Right ventricle myocardium superior (tissue), 1 donor: ENCODE results near the gene C19orf38. TPM values are rescaled to one million over a fixed set of nuclear protein-coding genes. Genes with fewer than 3 reads are reported as not detected.

Experiments used
- ATAC-seq: fragments of 200-7000 bp; cut with Tn5 transposase; one replicate; pipeline ENCODE4 v1.9.1; 2020; ENCODE audit warnings: mild to moderate bottlenecking; ENCODE audit not compliant: poor library complexity
- DNase-seq: peaks from one replicate; pipeline ENCODE4 v3.0.0-alpha.2; 2020
- intact Hi-C: fragments of 100-400 bp; cut with DNase I; formaldehyde crosslinking; loops from one replicate; pipeline ENCODE4 v1.11.2; 2022
- long read RNA-seq: library from polyadenylated mRNA; unstranded; transcript quantifications from one replicate; pipeline ENCODE4 v2.0.0, GENCODE V29; 2021
- total RNA-seq: library from RNA; stranded (reverse); fragmentation: NEBNext Ultra II Directional; extraction: Animal tissue kit (Norgen Biotek cat#: 25700); gene quantifications from one replicate; pipeline ENCODE4 v1.2.1, GENCODE V29; 2021
- donor health status: DM: no; HTN: yes; CAD: no; lungs with severe emphysema.

The C19orf38 gene, protein sequence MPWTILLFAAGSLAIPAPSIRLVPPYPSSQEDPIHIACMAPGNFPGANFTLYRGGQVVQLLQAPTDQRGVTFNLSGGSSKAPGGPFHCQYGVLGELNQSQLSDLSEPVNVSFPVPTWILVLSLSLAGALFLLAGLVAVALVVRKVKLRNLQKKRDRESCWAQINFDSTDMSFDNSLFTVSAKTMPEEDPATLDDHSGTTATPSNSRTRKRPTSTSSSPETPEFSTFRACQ
- 0.59 TPM for total RNA-seq
- long read RNA-seq: 0 reads

DNA sequence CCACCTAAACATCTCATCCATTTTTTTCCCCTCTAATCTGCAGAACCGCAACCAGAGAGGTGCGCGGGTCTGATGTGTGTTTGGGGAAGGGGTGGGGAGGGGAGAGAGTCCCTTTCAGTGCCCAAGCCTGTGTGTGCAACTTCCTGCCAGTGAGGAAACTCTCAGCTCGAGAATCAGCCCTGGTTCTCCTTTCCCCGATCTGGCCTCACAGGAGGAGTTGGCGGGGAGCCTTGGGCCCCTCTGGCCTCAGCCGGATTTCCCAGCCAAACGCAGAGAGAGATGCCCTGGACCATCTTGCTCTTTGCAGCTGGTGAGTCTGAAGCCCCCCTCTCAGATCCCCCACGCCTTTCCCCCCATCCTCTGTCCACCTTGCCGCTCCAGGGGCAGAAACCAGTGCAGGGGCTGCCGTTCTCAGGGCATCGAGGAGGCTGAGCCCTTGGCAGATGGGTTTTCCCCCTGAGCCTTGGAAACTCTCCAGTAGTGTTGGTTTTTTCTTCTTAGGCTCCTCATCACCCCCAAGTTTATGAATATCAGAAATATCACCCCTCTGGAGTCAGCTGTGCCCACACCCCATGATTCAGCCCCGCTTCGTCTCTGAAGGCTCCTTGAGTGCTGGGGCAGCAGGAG lies at the start of gene C19orf38:
Gene C19orf38, plus strand, starts transcription at position 186 of the 627 bp plus-strand sequence. Its CDS starts 94 bp downstream, at position 280.
- intact Hi-C loops: no loop called here
- DNase-seq (no peak), ATAC-seq (peak; percentile 58)

DNA sequence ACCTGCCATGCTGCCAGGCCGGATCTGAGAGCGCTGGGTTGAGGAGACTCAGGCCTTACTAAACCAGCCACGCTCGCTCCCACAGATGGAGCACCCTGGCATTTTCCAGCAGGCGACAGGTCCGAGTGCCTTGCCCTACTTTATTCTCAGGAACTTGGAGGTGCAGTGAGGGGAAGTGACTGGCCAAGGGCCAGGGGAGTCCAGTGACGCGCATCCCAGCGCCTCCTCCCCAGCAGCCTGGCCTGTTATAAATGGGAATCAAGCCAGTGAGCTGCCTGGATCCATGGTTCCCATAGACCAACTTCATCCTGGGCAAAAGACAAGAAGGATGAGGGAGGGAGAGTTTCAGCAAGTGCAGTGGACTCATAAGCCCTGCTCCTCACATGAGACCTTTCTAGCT lies 47.7 kb upstream of the C19orf38 start:
- DNase-seq: peak; percentile 73
- peak; percentile 73 for ATAC-seq
- intact Hi-C loops: no loop called here

DNA sequence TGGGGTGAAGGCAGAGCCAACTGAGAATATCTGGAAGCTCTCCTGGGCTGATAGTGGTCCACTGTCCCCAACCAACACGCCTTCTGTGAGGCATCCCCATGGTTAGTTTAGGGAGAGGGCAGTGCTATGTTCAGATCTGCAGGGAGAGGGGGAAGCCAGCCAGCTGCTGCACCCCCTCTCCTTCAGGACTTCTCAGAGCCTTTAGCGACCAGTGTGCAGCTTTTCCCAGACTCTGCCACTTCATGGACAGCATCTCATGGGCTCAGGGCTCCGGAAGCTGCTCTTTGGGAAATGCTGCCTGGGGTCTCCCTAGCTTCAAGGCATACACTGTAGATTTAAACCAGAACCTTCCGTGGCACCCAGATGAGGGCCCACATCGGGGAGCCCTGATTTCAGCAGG lies 45.7 kb upstream of the C19orf38 start:
- ATAC-seq: no peak
- no peak for DNase-seq
- intact Hi-C loops: no loop called here

DNA sequence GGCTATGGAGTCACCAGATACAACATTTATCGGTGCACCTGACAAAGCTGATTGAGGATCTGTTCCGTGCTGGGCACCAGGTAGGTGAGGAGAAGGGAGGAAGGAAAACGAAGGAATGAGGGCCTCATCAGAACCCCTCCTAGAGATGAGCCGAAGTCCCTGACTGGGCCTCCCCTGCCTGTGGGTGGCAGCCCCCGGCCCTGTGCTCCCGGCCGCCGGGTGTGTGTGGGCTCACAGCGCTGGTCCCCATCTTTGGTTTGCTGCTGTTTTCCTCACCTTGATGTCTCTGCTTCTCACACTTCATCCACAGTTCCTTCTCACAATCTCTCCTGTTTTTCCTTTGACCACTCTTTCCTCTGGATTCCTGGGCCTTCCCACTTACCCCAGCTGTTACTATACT lies 45.0 kb upstream of the C19orf38 start:
- intact Hi-C loops: no loop called here
- DNase-seq (no peak), ATAC-seq (no peak)

DNA sequence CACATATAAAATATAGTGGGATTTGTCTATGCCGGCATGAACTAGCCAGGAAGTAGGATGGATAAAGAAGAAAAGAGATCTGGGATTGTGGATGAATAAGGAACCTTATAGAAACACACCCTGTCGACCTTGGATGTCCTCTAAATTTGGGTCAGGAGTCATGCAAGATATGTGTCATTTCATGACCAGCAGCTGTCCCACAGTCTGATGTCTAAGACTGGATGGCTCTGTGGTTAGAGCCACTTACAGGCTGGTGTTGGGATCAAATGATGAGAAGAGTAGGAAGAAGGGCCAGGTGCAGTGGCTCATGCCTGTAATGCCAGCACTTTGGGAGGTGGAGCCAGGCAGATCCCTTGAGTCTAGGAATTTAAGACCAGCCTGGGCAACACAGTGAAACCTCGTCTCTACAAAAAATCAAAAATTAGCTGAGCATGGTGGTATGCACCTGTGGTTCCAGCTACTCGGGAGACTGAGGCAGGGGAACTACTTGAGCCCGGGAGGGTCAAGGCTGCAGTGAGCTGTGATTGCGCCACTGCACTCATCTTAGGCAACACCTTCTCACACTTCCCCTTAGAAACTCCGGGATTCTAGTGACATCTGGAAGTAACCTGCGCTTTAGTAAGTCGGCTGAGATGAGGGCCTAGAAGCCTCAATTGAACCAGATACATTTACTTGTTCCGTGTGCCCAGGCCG lies 43.0 kb upstream of the C19orf38 start:
- intact Hi-C loops: no loop called here
- DNase-seq (peak; percentile 57), ATAC-seq (no peak)

DNA sequence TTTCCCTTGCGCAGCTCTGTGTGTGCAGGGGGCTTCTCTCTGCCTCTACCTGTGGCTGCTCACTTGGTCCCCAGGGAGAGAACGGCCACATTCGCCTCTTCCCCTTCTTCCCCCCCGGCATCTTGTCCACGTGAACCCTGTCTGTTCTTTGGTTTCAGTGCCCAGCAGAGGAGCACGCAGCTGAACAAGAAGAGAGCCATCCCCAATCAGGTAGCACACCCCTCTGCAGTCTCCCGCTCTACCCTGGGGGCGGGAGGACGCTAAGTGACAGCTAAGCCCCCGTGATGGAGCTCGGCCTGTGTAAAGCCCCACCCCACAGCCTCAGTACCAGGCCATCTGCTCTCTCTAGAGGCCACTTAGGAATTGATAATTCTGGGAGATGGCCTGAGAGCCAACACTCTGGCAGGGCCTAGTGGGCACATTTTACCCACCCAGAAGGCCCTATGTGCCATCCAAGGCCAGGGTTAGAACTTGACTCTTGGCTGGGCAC lies 42.4 kb upstream of the C19orf38 start:
- DNase-seq (no peak), ATAC-seq (no peak)
- intact Hi-C loops: no loop called here

DNA sequence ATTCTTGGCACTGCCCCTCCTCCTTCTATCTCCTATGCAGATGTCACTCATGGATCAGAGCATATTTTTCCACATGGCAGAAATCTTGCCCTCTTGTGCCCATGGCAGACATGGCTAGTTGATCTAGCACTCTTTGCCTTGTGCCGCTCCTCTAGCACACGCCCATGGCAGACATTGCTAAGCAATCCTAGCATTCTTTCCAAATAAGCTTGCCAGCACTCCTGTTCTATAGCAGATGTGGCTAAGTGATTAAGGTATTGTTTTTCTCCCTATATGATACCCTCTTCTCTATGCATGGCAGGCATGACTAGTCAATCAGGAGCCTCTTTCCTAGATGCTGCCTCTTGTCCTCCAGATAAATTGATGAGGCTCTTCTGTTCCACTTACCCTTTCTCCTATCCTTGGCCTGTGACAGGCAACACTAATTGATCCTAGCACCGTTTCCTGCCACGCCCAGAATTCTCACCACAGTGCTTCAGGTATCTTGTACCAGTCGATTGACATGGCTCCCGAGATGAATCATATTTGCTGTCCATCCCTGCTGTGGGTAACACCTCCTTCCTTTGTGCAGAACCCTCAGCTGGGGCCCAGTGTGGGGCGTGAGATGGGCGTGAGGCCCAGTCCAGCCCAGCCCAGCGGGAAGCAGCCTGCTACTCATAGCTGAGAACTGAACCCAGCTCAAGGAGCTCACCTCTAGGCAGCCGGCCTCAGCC lies 39.1 kb upstream of the C19orf38 start:
- DNase-seq: no peak
- no peak for ATAC-seq
- intact Hi-C loops: no loop called here

DNA sequence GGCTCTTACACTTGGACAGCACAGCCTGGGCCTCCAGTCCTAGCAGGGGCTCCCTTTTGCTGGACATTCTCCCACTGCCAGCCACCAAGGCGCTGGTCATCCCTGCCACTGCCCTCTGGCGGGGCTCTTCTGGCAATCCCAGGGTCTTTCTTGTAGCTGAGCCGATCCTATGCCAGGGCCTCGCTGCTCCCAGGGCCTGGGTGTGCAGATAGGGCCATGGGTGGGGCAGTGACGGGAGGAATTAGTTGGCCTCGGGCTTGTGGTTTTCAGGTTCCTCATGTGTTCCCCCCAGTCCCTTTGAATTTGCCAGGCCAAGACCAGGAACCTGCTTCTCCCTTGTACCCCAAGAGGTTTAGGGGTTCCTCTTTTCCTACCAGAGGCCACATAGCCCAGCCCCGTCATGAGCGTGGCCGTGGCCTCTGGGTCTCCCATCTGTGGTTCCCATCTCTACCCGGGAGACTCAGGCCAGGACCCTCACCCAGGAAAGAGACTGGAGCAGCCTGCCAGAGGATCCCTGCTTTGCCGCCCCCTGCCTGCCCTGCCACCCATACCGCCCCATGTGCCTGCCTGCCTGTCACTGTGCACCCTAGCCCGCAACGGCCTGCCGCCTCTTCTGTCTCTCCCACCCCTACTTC lies 38.4 kb upstream of the C19orf38 start:
- intact Hi-C loops: no loop called here
- peak; percentile 8 for ATAC-seq
- DNase-seq: no peak

DNA sequence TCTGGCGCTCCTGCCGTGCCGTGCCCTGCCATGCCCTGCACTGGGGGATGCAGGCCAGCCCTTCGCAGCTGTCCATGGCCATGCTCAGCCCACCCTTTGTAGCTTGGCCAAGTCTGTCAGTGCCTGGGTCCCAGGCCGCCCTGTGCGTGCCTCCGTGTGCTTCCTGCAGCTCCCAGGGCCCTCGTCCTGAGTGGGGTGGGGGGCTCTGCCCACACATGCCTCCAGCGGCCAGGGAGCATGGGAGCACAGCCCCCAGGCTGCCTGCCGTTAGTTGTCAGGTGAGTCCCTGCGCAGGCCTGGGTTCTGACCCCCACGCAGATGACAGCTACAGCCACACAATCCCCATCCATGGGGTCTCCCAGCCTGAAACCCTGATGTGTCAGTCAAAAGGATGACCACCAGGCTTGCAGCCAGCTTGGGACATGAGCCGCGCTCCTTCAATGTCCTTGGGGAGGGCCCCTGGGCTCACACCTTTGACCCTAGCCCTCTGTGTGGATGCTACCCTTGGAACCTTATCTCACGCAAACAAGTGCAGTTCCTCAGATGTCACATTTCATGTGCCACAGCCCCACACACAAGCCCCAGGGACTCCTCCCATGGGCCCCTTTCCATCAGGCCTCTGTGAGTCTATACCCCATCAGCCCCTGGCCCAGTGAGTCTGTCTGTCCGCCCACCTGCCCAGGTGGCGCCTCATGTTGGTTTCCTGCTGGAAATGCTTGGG lies 36.7 kb upstream of the C19orf38 start:
- intact Hi-C loops: no loop called here
- no peak for ATAC-seq
- DNase-seq: no peak

DNA sequence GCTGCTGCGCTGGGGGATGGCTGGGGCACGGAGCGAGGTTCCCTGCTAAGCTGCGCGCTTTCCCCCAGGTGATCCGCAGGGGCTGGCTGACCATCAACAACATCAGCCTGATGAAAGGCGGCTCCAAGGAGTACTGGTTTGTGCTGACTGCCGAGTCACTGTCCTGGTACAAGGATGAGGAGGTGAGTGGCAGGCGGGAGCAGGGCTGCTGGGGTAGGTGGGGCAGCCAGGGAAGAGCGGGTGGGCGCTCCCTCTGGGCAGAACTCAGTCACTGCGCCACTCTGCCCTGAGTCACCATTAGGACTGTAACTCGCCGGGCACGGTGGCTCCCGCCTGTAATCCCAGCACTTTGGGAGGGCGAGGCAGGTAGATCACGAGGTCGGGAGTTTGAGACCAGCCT lies 36.0 kb upstream of the C19orf38 start:
- DNase-seq (no peak), ATAC-seq (no peak)
- intact Hi-C loops: no loop called here

DNA sequence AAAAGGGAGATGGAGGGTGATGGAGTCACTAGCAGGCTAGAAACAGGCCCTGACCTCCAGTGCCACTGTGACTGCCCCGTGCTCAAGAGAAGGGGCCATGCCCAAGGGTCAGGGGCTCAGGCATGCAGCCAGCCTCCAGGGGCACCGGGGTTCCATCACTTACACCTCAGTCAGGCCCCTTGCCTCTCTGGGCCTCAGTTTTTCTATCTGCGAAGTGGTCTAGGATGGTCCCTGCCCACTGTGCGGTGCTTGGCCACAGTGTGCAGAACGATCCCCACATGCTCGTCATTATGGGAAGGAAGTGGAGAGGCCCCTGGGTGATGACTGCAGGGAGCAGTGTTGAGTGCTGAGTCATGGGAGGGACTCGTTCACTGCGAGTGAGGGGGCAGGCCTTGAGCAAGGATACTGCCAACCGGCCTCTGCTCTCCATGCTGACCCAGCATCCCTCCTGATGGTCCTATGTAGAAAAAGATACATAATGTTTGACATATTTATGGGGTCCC lies 35.3 kb upstream of the C19orf38 start:
- ATAC-seq (peak; percentile 49), DNase-seq (peak; percentile 62)
- intact Hi-C loops: no loop called here

DNA sequence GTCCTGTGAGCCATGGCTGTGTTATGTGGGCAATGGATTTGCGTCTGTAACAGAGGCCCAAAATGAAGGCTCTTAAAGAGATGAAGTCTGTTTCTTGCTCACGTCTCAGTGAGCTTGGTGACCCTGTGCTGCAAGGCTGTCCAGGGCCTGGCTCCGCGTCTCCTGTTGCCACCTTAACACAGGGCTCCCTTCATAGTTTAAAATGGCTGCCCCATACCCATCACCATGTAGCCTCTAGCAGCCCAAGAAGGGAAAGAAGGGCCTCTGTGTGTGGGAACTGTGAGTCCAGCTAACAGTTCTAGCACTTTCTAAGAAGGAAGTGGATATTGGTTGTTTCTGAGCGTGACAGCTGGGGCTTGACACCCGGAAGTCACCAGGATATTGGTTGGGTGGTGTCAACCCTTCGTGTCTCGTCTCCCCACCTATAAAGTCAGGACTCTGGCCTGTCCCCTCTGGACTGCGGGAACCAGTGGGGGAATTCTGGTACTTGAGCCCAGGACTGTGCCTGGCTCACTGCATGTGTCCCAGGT lies 33.1 kb upstream of the C19orf38 start:
- ATAC-seq (no peak), DNase-seq (no peak)
- intact Hi-C loops: no loop called here

DNA sequence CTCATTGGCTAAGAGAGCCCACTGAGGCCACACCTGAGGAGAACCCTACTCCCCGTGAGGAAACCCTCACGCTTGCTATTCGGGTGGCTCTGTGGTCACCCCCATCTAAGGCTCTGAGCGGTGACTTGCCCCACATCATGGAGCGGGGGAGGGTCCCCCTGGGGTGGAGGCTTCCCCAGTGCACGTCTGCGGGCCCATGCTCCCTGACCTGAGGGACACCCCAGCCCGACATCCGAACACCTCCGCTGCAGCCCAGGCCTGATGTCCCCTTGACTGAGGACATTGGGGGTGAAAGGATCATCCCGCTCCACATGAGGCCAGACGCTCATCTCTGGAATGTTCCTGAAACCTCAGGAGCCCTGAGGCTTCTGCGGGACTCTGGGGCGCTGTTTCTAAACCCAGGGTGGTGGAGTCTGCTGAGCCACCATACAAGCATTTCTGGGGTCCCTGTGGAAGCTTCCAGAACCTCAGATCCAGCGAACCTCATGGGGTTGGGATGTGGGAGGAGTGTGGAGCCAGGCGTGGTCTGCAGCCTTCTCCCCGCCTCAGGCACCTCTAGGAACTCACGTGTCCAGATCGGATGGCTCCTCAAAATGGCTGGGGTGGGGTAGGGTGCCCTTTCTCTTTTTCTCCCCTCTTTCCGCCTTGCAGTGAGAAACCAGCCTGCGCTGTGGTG lies 32.1 kb upstream of the C19orf38 start:
- intact Hi-C loops: no loop called here
- no peak for ATAC-seq
- DNase-seq: no peak

DNA sequence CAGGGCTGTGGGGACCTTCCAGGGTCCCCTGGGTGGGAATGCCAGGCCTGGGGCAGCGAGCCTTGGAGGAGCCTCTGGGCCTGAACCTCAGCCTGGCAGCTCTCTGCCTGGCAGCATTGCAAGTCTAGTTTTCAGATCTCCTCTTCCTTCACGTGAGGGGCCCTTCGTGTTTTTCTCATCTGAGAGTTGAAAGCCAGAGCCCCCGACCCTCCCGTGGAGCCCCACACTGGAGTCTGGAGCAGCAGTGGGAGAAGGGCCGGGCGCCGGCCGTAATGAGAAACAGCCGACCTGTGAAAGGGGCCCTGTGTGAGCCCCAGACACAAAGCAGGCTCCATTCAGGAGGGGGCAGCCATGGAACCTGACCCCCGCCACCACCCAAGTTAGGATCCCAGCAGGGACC lies 31.5 kb upstream of the C19orf38 start:
- DNase-seq: no peak
- ATAC-seq: no peak
- intact Hi-C loops: no loop called here

DNA sequence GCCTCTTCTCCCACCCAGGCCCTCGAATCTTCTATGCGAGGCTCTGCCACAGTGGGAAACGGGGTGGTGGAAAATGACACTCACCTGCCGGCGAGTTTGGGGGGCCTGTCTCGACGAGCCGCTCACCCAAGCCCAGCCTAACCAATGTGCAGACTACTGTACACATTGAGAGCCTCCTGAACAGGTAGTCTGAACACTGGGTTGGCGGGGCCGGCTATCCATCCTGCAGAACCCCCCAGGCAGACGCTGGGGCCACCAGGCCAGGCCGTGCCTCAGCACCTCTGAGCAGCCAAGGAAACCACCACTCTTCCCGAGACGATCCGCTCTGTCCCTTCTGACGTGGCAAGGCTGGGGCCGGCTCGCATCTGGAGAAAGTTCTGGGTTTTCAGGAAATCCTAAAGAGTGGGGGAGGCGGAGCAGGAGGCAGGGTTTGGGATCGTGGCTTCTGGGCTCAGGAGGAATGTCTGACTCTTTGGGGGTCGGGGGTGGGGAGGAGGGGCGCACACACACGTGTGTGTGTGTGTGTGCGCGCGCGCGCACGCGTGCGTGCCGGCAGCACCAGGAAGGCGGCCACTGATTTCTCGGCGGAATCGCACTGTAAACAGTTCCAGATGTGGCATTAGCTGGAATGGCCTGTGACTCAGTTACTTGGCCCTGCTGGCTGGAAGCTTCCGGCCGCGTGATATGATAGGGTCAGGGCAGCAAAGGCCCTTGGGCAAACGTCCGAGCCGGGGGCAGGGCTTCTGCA lies 30.8 kb upstream of the C19orf38 start:
- intact Hi-C loops: no loop called here
- DNase-seq: peak; percentile 65
- peak; percentile 55 for ATAC-seq

DNA sequence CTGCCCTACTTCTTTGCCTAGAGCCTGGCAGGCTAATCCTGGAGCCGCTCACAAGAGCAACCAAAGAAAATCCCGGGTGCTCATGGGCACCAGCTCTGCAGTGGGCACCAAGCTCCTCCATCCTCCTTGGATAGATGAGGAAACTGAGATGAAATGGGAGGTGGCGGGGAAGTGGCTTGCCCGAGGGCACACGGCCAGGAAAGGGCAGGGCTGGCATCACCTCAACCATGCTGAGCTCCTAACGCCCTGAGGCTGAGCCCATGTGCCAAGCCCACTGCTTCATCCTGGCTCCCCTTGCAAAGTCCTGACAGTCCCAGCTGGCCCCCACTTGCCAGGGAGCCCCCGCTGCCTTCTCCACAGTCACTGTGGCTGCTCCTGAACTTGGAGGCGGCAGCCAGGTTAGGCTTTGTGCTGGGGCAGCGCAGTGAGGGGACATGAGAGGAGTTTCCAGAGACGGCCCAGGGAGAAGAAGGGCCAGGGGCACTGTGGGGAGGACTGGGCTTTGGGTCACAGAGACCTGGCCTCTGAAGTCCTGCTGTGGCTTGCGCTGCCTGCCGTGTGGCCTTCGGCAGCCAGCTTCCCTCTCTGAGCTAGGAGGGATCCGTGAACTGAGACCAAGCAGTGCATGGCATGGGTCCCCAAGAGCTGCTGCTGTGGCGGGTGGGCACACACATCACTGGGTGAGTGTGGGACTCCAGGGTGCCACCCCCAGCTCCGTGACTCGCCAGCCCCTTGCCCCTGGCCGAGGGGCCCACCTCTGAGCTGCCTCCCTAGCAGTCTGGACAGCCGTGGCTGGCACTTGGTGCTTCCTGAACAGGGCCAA lies 29.7 kb upstream of the C19orf38 start:
- no peak for ATAC-seq
- DNase-seq: peak; percentile 29
- intact Hi-C loops: no loop called here
